Psoas muscle (tissue), 8 donors: ENCODE measurements around the gene MAN1A2. TPM values are rescaled to one million over a fixed set of nuclear protein-coding genes. Genes with fewer than 3 reads are reported as not detected.

Experiments
- ATAC-seq, 4 donors: fragments of 200-7000 bp; cut with Tn5 transposase; one replicate each; pipeline ENCODE4 v1.9.1; 2020; ENCODE audit warnings: moderate library complexity in 3 of 4, mild to moderate bottlenecking in 2 of 4
- DNase-seq, 2 donors: peaks; one replicate each; pipeline ENCODE4 v3.0.0-alpha.2; 2020
- H3K27ac ChIP-seq: fragments of 200-600 bp; one replicate; pipeline ENCODE4 v1.8.0; 2022
- H3K27me3 ChIP-seq, 3 donors: fragments of 200-600 bp in 1 of 3; one replicate each; pipeline versions ENCODE4 v1.6.1 to v1.8.0; 2013 to 2022; ENCODE audit warnings: low read length in 2 of 3, mild to moderate bottlenecking in 2 of 3, moderate library complexity in 1 of 3; ENCODE audit not compliant: insufficient read depth in 3 of 3
- H3K36me3 ChIP-seq, 2 donors: fragments of 200-600 bp in 1 of 2; one replicate each; pipeline versions ENCODE4 v1.6.1 to v1.8.0; 2013 to 2022; ENCODE audit warnings: low read depth in 1 of 2, mild to moderate bottlenecking in 1 of 2, moderate library complexity in 1 of 2; ENCODE audit not compliant: insufficient read depth in 1 of 2
- H3K4me1 ChIP-seq: fragments of 200-600 bp; one replicate; pipeline ENCODE4 v1.8.0; 2022
- H3K4me3 ChIP-seq: fragments of 200-600 bp; one replicate; pipeline ENCODE4 v1.8.0; 2022; ENCODE audit warnings: mild to moderate bottlenecking
- H3K9me3 ChIP-seq: fragments of 200-600 bp; one replicate; pipeline ENCODE4 v1.8.0; 2022
- WGBS, 3 donors: extraction: QIAGEN DNeasy Blood & Tissue Kit; methylation state at CpG; one replicate each; pipeline versions ENCODE4 v1.1.6 to v1.1.7; 2013; 5-methylcytosine and 5-hydroxymethylcytosine counted together
- intact Hi-C, 2 donors: fragments of 100-400 bp; cut with DNase I; formaldehyde crosslinking; loops; one replicate each; pipeline versions ENCODE4 v1.11.0 to v1.14.2; 2022
- polyA plus RNA-seq, 3 donors: library from polyadenylated mRNA; stranded (reverse); fragments of 200-250 nt; gene quantifications; one replicate each; pipeline ENCODE4 v1.2.3, GENCODE V29; 2013
- total RNA-seq, 4 donors: library from RNA; stranded (reverse); fragmentation: NEBNext Ultra II Directional in 2 of 4; extraction: Animal tissue kit (Norgen Biotek cat#: 25700) in 2 of 4; gene quantifications; one replicate each; pipeline versions ENCODE4 v1.2.1 to v1.2.4, GENCODE V29; 2021 to 2023
- TF ChIP-seq, protein P1 (sequence below): fragments of 200-600 bp; IDR thresholded peaks from one replicate; pipeline ENCODE4 v1.8.0; 2022; ENCODE audit warnings: antibody characterized with exemption
- donor health status: healthy with polysubstance abuse.
- donor health status: DM: no; HTN: no; CAD: no; lungs with moderate emphysema.
- donor health status: Bipolar disorder and iron deficiency.
- donor health status: healthy.
- donor health status: DM: yes; HTN: yes; CAD: no.
- donor health status: DM: no; HTN: no; CAD: no.
- donor health status: DM: no; HTN: no; CAD: no.
- donor health status: DM: yes; HTN: yes; CAD: no.

Gene MAN1A2
- total and polyA plus RNA-seq, 7 donors, result 4.0 to 35.0 (median 19.8) TPM

DNA sequence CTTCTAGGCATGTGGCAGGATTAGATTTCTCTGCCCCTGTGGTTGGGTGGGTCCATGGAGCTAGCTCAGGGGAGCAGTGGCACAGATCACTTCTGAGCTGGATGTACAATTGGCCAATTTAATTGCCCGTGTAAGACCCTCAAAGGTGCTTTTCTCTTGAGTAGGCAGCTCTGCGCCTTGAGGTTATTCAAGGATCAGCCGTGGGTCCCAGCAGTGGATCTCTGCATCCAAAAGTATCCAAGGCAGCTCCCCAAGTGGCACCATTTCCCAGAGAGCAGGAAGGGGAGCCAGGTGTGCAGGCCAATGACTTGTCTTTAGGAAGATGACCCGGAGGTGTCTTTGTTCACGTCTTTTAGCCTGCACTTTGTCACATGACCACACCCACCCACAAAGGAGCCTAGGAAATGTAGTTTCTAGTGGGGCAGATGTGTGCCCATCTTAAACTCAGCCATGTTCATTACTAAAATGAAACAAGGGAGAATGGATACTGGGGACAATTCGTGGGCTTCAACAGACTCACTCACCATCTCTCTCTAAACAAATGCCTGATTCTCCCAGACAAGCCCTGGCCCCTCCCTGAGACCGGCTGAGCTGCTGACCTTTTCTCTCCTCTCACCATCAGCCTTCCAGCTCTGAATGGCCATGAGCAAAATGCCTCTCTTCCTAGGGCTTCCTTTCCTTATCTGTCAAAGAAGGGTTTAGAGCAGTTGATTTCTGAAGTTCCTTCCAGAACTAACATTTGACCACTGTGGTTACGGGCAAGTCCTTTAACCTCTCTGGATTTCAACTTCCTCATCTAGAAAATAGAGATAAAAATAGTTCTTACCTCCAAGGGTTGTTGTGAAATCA, 197.2 kb downstream of the MAN1A2 start:
- Histone ChIP-seq H3K9me3 (no peaks in the 10 kb centered on the region), H3K36me3 (no peaks in the 10 kb centered on the region), H3K27me3 (no peaks in the 10 kb centered on the region), H3K4me3 (no peak overlapping the region), H3K27ac (no peak overlapping the region), H3K4me1 (no peaks in the 10 kb centered on the region)
- DNase-seq (no peak), ATAC-seq (no peak)
- intact Hi-C loops, result no loop called here
- WGBS, 3 donors, result 83 to 87% (median 83%) methylated on average over 8 of the region's 8 CpGs
- TF ChIP-seq, protein P1, sequence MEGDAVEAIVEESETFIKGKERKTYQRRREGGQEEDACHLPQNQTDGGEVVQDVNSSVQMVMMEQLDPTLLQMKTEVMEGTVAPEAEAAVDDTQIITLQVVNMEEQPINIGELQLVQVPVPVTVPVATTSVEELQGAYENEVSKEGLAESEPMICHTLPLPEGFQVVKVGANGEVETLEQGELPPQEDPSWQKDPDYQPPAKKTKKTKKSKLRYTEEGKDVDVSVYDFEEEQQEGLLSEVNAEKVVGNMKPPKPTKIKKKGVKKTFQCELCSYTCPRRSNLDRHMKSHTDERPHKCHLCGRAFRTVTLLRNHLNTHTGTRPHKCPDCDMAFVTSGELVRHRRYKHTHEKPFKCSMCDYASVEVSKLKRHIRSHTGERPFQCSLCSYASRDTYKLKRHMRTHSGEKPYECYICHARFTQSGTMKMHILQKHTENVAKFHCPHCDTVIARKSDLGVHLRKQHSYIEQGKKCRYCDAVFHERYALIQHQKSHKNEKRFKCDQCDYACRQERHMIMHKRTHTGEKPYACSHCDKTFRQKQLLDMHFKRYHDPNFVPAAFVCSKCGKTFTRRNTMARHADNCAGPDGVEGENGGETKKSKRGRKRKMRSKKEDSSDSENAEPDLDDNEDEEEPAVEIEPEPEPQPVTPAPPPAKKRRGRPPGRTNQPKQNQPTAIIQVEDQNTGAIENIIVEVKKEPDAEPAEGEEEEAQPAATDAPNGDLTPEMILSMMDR, result no peak

DNA sequence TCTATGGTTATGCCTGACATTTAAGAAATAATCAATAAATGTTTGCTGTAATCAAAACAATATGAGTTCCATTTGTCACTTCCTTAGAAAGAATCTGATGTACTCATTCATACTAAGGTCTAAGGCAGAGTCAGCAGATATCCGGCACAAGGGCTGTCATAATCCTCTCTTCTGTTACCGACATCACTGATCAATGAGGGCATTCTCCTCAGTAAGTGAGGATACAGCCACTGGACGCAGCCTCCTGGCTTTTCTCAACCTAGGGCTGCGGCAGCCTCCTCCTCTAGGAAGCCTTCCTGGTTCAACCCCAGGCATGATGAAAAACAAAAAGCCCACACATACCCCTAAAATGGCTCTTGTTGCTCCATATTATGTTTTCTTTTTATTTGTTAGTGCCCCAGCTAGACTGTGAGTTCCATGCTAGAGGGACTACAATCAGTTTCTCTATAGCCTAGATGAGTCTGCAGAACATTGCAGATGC, 197.9 kb downstream of the MAN1A2 start:
- H3K36me3 ChIP-seq, result no peaks in the 10 kb centered on the region
- ATAC-seq, result no peak
- 90 to 91% (median 91%) methylated on average over 4 of the region's 4 CpGs for WGBS, 3 donors
- no peaks in the 10 kb centered on the region for H3K9me3 ChIP-seq
- DNase-seq, result no peak
- no peaks in the 10 kb centered on the region for H3K4me1 ChIP-seq
- no peak overlapping the region for H3K27ac ChIP-seq
- intact Hi-C loops, result no loop called here
- no peaks in the 10 kb centered on the region for H3K27me3 ChIP-seq
- TF ChIP-seq, protein P1, result no peak
- H3K4me3 ChIP-seq, result no peak overlapping the region

DNA sequence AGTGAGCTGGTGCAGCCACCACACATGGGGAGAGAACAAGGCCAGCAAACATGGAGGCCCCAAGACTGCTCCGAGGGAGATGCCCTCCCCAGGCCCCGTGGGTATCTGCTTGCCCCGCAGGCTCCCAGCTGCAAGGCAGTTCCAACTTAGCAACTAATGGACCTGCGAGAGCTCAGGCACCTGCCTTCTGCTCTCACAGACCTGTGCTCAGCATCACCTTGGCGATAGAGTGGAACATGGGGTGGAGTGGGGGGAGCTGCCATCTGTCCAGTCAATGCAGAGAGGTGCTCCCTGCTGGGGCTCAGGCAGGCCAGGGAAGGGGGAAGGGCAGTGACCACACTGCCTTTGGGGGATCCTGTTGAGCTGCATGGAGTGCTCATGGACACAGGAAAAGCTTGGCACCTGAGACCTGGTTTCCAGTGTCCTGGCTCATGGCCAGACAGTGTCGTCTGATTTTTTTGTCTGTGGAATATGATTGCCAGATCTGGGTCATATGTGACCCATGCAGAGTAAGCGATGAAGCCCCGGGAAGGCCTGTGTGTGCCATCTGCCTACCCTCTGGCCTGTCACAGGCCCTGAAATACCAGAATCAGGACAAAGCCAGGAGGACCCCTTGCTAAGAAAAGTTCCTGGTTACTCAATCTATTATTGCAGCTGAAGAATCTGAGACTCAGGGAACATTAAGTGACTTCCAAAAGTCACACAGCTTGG, 198.7 kb downstream of the MAN1A2 start:
- no peak for DNase-seq
- intact Hi-C loops, result no loop called here
- no peaks in the 10 kb centered on the region for H3K9me3 ChIP-seq
- TF ChIP-seq, protein P1, result no peak
- 74 to 76% (median 76%) methylated on average over 8 of the region's 8 CpGs for WGBS, 3 donors
- no peak overlapping the region for H3K27ac ChIP-seq
- no peaks in the 10 kb centered on the region for H3K4me1 ChIP-seq
- no peak overlapping the region for H3K4me3 ChIP-seq
- no peaks in the 10 kb centered on the region for H3K36me3 ChIP-seq
- no peaks in the 10 kb centered on the region for H3K27me3 ChIP-seq
- no peak for ATAC-seq

DNA sequence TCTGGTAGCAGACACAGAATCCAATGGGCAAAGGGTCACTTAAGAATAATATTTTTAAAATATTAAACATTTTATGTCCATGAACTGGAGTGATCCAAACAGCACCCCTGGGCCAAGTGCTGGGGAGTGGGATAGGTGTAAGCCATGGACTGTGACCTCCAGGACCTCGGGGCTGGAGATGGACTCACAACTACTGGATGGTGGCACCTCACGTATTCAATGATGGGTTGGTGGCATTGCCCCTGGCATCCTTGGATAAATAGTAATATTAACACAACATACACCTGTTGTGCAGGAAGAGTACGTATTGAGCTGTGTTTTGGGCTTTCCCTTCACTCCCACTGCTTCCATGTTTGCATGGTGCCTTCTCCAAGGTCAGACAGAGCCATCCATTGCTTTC, 199.3 kb downstream of the MAN1A2 start:
- TF ChIP-seq, protein P1, result no peak
- intact Hi-C loops, result no loop called here
- Histone ChIP-seq H3K36me3 (no peaks in the 10 kb centered on the region), H3K9me3 (no peaks in the 10 kb centered on the region), H3K27ac (no peak overlapping the region), H3K4me3 (no peak overlapping the region), H3K27me3 (no peaks in the 10 kb centered on the region), H3K4me1 (no peaks in the 10 kb centered on the region)
- ATAC-seq (no peak), DNase-seq (no peak)
- WGBS, 3 donors, result 89 to 93% (median 92%) methylated on average over 3 of the region's 3 CpGs
